B cell (primary cell): ENCODE measurements around the gene CDIPT. TPM values are rescaled to one million over a fixed set of nuclear protein-coding genes. Genes with fewer than 3 reads are reported as not detected.

ENCODE experiments used
- ATAC-seq: fragments of 200-7000 bp; cut with Tn5 transposase; one replicate; pipeline ENCODE4 v1.10.0; 2021; ENCODE audit warnings: low read depth, mild to moderate bottlenecking, moderate number of reproducible peaks, moderate library complexity
- CTCF ChIA-PET: fragments of 350-600 bp; sonication (Branson Sonifier 250); formaldehyde crosslinking; loops from one replicate; lab custom pipeline; 2021; ENCODE audit warnings: antibody characterized with exemption, inconsistent platforms; lab: Charles Lee
- POLR2A ChIA-PET: fragments of 350-600 bp; sonication (Branson Sonifier 250); formaldehyde crosslinking; loops from one replicate; lab custom pipeline; 2021; ENCODE audit warnings: antibody characterized with exemption; lab: Charles Lee
- DNase-seq: peaks from one replicate; pipeline ENCODE4 v3.0.0; 2013
- H2AFZ ChIP-seq: 2 replicates; pipeline ENCODE4 v1.6.1; 2012; ENCODE audit warnings: mild to moderate bottlenecking, low read depth, low read length; ENCODE audit not compliant: insufficient read depth, poor library complexity, severe bottlenecking
- H3K27ac ChIP-seq, 2 donors: 1 replicate in 1 of 2; 2 replicates in 1 of 2; pipeline ENCODE4 v1.5.1; 2012 to 2013; ENCODE audit warnings: low read length in 2 of 2, mild to moderate bottlenecking in 2 of 2, moderate library complexity in 1 of 2
- H3K27me3 ChIP-seq, 4 experiments: fragments of 200-600 bp in 1 of 4; sonication (generic) in 1 of 4; replicated peaks in 1 of 4; 1 replicate in 2 of 4; 2 replicates in 2 of 4; pipeline versions ENCODE4 v1.6.1 to v1.7.0; 2013 to 2016; ENCODE audit warnings: low read length in 3 of 4, mild to moderate bottlenecking in 2 of 4, mixed read lengths in 1 of 4, moderate library complexity in 1 of 4; ENCODE audit not compliant: insufficient read depth in 4 of 4, control insufficient read depth in 3 of 4; ENCODE audit errors: control extremely low read depth in 1 of 4
- H3K36me3 ChIP-seq, 2 experiments: replicated peaks in 1 of 2; 1 replicate in 1 of 2; 2 replicates in 1 of 2; pipeline versions ENCODE4 v1.6.1 to v1.7.1; 2013; ENCODE audit warnings: low read length in 1 of 2; ENCODE audit not compliant: insufficient read depth in 2 of 2, control insufficient read depth in 1 of 2; ENCODE audit errors: control extremely low read depth in 1 of 2, extremely low read depth in 1 of 2
- H3K4me1 ChIP-seq, 2 donors: fragments of 200-600 bp in 1 of 2; sonication (generic) in 1 of 2; 1 replicate in 1 of 2; 2 replicates in 1 of 2; pipeline versions ENCODE4 v1.5.1 to v1.6.1; 2013 to 2017; ENCODE audit warnings: low read length in 2 of 2; ENCODE audit not compliant: control insufficient read depth in 2 of 2, insufficient read depth in 2 of 2
- H3K4me2 ChIP-seq: replicated peaks from 2 replicates; pipeline ENCODE3; 2012; ENCODE audit warnings: mild to moderate bottlenecking, low read depth, low read length; ENCODE audit not compliant: poor library complexity, severe bottlenecking
- H3K4me3 ChIP-seq, 5 experiments: fragments of 200-600 bp in 1 of 5; sonication (generic) in 1 of 5; 1 replicate in 3 of 5; 2 replicates in 2 of 5; pipeline versions ENCODE4 v1.5.1 to v1.7.0; 2011 to 2016; ENCODE audit warnings: low read length in 4 of 5, mild to moderate bottlenecking in 4 of 5, low read depth in 2 of 5, control low read depth in 1 of 5, moderate library complexity in 1 of 5; ENCODE audit not compliant: insufficient read depth in 1 of 5; ENCODE audit errors: control extremely low read depth in 1 of 5, extremely low read depth in 1 of 5
- H3K79me2 ChIP-seq: fragments of 200-600 bp; sonication (generic); one replicate; pipeline ENCODE4 v1.6.0; 2016; ENCODE audit warnings: low read length; ENCODE audit not compliant: control insufficient read depth, insufficient read depth
- H3K9ac ChIP-seq: fragments of 200-600 bp; sonication (generic); 2 replicates; pipeline ENCODE4 v1.6.1; 2017; ENCODE audit warnings: mild to moderate bottlenecking, low read length, moderate library complexity
- H3K9me3 ChIP-seq, 3 donors: one replicate each; pipeline versions ENCODE4 v1.6.1 to v1.7.1; 2013; ENCODE audit warnings: low read length in 2 of 3; ENCODE audit not compliant: control insufficient read depth in 2 of 3, insufficient read depth in 1 of 3; ENCODE audit errors: control extremely low read depth in 1 of 3
- H4K20me1 ChIP-seq: 2 replicates; pipeline ENCODE4 v1.6.0; 2012; ENCODE audit warnings: mild to moderate bottlenecking, low read length; ENCODE audit not compliant: insufficient read depth, control insufficient read depth, poor library complexity, severe bottlenecking
- H3K27ac Mint-ChIP-seq: one replicate; pipeline ENCODE4 v1.8.0; 2021; ENCODE audit warnings: mixed read lengths
- H3K27me3 Mint-ChIP-seq: one replicate; pipeline ENCODE4 v1.8.0; 2021; ENCODE audit warnings: mixed read lengths
- H3K4me1 Mint-ChIP-seq: one replicate; pipeline ENCODE4 v1.8.0; 2021; ENCODE audit warnings: mixed read lengths
- H3K4me3 Mint-ChIP-seq: one replicate; pipeline ENCODE4 v1.8.0; 2021; ENCODE audit warnings: mixed read lengths
- H3K9me3 Mint-ChIP-seq: one replicate; pipeline ENCODE4 v1.8.0; 2022; ENCODE audit warnings: mixed read lengths; ENCODE audit not compliant: insufficient read depth
- EZH2 ChIP-seq: IDR thresholded peaks from 2 replicates; pipeline ENCODE4 v1.6.1; 2012; ENCODE audit warnings: borderline replicate concordance, low read depth, mild to moderate bottlenecking, moderate library complexity, low read length; ENCODE audit not compliant: insufficient read depth, poor library complexity, severe bottlenecking
- WGBS: methylation state at CpG from one replicate; pipeline ENCODE4 v1.1.5; 2013; ENCODE audit warnings: missing lambda C conversion rate; ENCODE audit not compliant: insufficient coverage; 5-methylcytosine and 5-hydroxymethylcytosine counted together
- intact Hi-C: fragments of 100-400 bp; cut with micrococcal nuclease; formaldehyde crosslinking; loops from one replicate; pipeline ENCODE4 v1.10.0; 2022
- polyA plus RNA-seq: library from polyadenylated mRNA; depleted of rRNA; stranded (reverse); fragments of >200 nt; gene quantifications from 2 replicates; pipeline ENCODE4 v1.2.3, GENCODE V29; 2012
- total RNA-seq, 2 donors: library from RNA; stranded (reverse); fragments of 120-200 nt in 1 of 2; gene quantifications; 1 replicate in 1 of 2; 2 replicates in 1 of 2; pipeline versions ENCODE4 v1.2.3 to v1.2.4, GENCODE V29; 2013 to 2022
- TF ChIP-seq, protein P1 (sequence below): fragments of 200-600 bp; IDR thresholded peaks from one replicate; pipeline ENCODE4 v1.8.0; 2022; ENCODE audit warnings: antibody characterized with exemption, mild to moderate bottlenecking

The CDIPT gene
- total and polyA plus RNA-seq, 2 donors (not counting 1 experiment from before 2014, with no cell fraction given) = 51.2 to 63.3 TPM

GRCh38 chr16:29809850-29810698 is 53.0 kb downstream of the CDIPT start:
- Histone ChIP-seq H3K79me2 (peaks cover 34% of the 10 kb centered on the region), H3K9ac (no peak overlapping the region), H3K4me1 (peaks cover 54 to 59% of the 10 kb centered on the region in 2 donors), H3K4me2 (peak overlapping the region; percentile 99), H3K4me3 (no peak overlapping the region), H3K36me3 (peaks cover 2 to 18% of the 10 kb centered on the region in 2 experiments), H3K27me3 (peaks cover 0 to 13% (median 5%) of the 10 kb centered on the region in 4 experiments), H4K20me1 (peaks cover 39% of the 10 kb centered on the region), H2AFZ (no peak overlapping the region), H3K9me3 (peaks cover 0 to 5% (median 0%) of the 10 kb centered on the region in 3 donors), H3K27ac (no peak overlapping the region)
- TF ChIP-seq EZH2 = no peak
- TF ChIP-seq, protein P1, sequence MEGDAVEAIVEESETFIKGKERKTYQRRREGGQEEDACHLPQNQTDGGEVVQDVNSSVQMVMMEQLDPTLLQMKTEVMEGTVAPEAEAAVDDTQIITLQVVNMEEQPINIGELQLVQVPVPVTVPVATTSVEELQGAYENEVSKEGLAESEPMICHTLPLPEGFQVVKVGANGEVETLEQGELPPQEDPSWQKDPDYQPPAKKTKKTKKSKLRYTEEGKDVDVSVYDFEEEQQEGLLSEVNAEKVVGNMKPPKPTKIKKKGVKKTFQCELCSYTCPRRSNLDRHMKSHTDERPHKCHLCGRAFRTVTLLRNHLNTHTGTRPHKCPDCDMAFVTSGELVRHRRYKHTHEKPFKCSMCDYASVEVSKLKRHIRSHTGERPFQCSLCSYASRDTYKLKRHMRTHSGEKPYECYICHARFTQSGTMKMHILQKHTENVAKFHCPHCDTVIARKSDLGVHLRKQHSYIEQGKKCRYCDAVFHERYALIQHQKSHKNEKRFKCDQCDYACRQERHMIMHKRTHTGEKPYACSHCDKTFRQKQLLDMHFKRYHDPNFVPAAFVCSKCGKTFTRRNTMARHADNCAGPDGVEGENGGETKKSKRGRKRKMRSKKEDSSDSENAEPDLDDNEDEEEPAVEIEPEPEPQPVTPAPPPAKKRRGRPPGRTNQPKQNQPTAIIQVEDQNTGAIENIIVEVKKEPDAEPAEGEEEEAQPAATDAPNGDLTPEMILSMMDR = no peak
- peak; percentile 34 for DNase-seq
- Mint-ChIP-seq H3K27ac (peak overlapping the region; percentile 81), H3K4me3 (peak overlapping the region; percentile 88), H3K4me1 (peaks cover 50% of the 10 kb centered on the region), H3K9me3 (no peaks in the 10 kb centered on the region), H3K27me3 (no peaks in the 10 kb centered on the region)
- intact Hi-C loops = loop anchor here (5.0 to 10.0 kb wide), 2 partner anchors 108 to 215 kb away; no protein-coding TSS in a partner anchor
- ChIA-PET CTCF (interaction anchor here (0.8 kb wide), 1 partner anchor 38 kb away, joined by 3 read pairs; no protein-coding TSS in a partner anchor), POLR2A (no interaction called here)
- WGBS = 34% methylated on average over 13 of the region's 23 CpGs
- ATAC-seq = no peak
